HCT116 (cell line): ENCODE results near the gene GASK1A.

Source experiments
- ELF1 ChIP-seq: IDR thresholded peaks from 2 replicates; pipeline ENCODE4 v1.6.1; 2012; ENCODE audit warnings: low read depth, borderline replicate concordance
- EZH2phosphoT487 ChIP-seq: fragments of 200-600 bp; IDR thresholded peaks from 2 replicates; pipeline ENCODE4 v1.6.1; 2018; ENCODE audit warnings: antibody characterized with exemption, borderline replicate concordance
- POLR2A ChIP-seq: IDR thresholded peaks from 2 replicates; pipeline ENCODE4 v1.7.0; 2011; ENCODE audit warnings: borderline replicate concordance; ENCODE audit not compliant: insufficient read depth, insufficient read length; ENCODE audit errors: extremely low read depth
- POLR2AphosphoS5 ChIP-seq: IDR thresholded peaks from 2 replicates; pipeline ENCODE4 v1.6.1; 2011; ENCODE audit warnings: mild to moderate bottlenecking, low read depth, low read length, moderate library complexity
- SP1 ChIP-seq: IDR thresholded peaks from 2 replicates; pipeline ENCODE4 v1.6.1; 2012; ENCODE audit warnings: low read depth
- YY1 ChIP-seq: IDR thresholded peaks from 2 replicates; pipeline ENCODE4 v1.6.1; 2011; ENCODE audit warnings: low read length, low read depth, moderate library complexity, mild to moderate bottlenecking; ENCODE audit not compliant: insufficient replicate concordance; ENCODE audit errors: extremely low read depth
- TF ChIP-seq, protein P1 (sequence below), 3 experiments: fragments of 200-600 bp in 1 of 3; sonication (generic) in 1 of 3; IDR thresholded peaks in 2 of 3; conservative IDR thresholded peaks in 1 of 3; 2 replicates each; pipeline ENCODE4 v1.5.1; 2012 to 2017; ENCODE audit warnings: low read depth in 2 of 3, low read length in 2 of 3, antibody characterized with exemption in 1 of 3, borderline replicate concordance in 1 of 3, control low read depth in 1 of 3, mild to moderate bottlenecking in 1 of 3, mixed read lengths in 1 of 3, mixed run types in 1 of 3, moderate library complexity in 1 of 3; ENCODE audit not compliant: insufficient read depth in 1 of 3
- TF ChIP-seq, protein P2 (sequence below): IDR thresholded peaks from 2 replicates; pipeline ENCODE4 v1.6.1; 2012; ENCODE audit warnings: low read depth
- TF ChIP-seq, protein P3 (sequence below): IDR thresholded peaks from 2 replicates; pipeline ENCODE4 v1.6.1; 2012

DNA sequence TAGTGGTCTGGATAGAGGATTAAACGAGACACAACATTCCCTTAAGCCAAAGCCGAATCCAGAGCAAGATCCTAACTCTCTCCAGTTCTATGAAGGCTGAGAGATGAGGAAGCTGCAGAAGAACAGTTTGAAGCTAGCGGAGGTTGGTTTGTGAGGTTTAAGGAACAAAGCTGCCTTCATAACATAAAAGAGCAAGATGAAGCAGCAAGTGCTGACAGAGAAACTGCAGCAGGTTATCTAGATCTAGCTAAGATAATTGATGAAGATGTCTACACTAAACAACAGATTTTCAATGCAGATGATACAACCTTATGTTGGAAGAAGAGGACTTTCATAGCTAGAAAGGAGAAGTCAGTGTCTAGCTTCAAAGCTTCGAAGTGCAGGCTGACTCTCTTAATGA lies 14.8 kb upstream of the GASK1A start:
- TF ChIP-seq EZH2phosphoT487 (no peak), POLR2AphosphoS5 (no peak), SP1 (no peak), POLR2A (no peak), YY1 (no peak), ELF1 (no peak)
- TF ChIP-seq, protein P1, sequence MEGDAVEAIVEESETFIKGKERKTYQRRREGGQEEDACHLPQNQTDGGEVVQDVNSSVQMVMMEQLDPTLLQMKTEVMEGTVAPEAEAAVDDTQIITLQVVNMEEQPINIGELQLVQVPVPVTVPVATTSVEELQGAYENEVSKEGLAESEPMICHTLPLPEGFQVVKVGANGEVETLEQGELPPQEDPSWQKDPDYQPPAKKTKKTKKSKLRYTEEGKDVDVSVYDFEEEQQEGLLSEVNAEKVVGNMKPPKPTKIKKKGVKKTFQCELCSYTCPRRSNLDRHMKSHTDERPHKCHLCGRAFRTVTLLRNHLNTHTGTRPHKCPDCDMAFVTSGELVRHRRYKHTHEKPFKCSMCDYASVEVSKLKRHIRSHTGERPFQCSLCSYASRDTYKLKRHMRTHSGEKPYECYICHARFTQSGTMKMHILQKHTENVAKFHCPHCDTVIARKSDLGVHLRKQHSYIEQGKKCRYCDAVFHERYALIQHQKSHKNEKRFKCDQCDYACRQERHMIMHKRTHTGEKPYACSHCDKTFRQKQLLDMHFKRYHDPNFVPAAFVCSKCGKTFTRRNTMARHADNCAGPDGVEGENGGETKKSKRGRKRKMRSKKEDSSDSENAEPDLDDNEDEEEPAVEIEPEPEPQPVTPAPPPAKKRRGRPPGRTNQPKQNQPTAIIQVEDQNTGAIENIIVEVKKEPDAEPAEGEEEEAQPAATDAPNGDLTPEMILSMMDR (IDR thresholded peaks at IDR 0.05 in 2 of 3, conservative IDR thresholded peaks at IDR 0.05 in 1 of 3; ENCODE audit: borderline replicate concordance in 1 of 3, insufficient read depth in 1 of 3, low read depth in 2 of 3, low read length in 2 of 3): no peak
- TF ChIP-seq, protein P2, sequence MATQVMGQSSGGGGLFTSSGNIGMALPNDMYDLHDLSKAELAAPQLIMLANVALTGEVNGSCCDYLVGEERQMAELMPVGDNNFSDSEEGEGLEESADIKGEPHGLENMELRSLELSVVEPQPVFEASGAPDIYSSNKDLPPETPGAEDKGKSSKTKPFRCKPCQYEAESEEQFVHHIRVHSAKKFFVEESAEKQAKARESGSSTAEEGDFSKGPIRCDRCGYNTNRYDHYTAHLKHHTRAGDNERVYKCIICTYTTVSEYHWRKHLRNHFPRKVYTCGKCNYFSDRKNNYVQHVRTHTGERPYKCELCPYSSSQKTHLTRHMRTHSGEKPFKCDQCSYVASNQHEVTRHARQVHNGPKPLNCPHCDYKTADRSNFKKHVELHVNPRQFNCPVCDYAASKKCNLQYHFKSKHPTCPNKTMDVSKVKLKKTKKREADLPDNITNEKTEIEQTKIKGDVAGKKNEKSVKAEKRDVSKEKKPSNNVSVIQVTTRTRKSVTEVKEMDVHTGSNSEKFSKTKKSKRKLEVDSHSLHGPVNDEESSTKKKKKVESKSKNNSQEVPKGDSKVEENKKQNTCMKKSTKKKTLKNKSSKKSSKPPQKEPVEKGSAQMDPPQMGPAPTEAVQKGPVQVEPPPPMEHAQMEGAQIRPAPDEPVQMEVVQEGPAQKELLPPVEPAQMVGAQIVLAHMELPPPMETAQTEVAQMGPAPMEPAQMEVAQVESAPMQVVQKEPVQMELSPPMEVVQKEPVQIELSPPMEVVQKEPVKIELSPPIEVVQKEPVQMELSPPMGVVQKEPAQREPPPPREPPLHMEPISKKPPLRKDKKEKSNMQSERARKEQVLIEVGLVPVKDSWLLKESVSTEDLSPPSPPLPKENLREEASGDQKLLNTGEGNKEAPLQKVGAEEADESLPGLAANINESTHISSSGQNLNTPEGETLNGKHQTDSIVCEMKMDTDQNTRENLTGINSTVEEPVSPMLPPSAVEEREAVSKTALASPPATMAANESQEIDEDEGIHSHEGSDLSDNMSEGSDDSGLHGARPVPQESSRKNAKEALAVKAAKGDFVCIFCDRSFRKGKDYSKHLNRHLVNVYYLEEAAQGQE: no peak
- TF ChIP-seq, protein P3, sequence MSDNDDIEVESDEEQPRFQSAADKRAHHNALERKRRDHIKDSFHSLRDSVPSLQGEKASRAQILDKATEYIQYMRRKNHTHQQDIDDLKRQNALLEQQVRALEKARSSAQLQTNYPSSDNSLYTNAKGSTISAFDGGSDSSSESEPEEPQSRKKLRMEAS: no peak
